Skeletal muscle tissue (tissue), 4 donors: ENCODE measurements around the gene CBLN4. TPM values are rescaled to one million over a fixed set of nuclear protein-coding genes. Genes with fewer than 3 reads are reported as not detected.

Experiments
- H3K27ac ChIP-seq: one replicate; pipeline ENCODE4 v1.7.0; 2013; ENCODE audit warnings: mild to moderate bottlenecking, low read depth, low read length, inconsistent platforms
- H3K27me3 ChIP-seq, 3 donors: one replicate each; pipeline ENCODE4 v1.7.0; 2013; ENCODE audit warnings: low read length in 3 of 3; ENCODE audit not compliant: control insufficient read depth in 3 of 3, insufficient read depth in 3 of 3
- H3K36me3 ChIP-seq, 3 donors: one replicate each; pipeline ENCODE4 v1.7.0; 2013; ENCODE audit warnings: low read length in 3 of 3; ENCODE audit not compliant: control insufficient read depth in 3 of 3, insufficient read depth in 3 of 3
- H3K4me1 ChIP-seq, 3 donors: one replicate each; pipeline ENCODE4 v1.7.0; 2013; ENCODE audit warnings: low read length in 3 of 3, mild to moderate bottlenecking in 3 of 3; ENCODE audit not compliant: control insufficient read depth in 3 of 3, insufficient read depth in 3 of 3
- H3K4me3 ChIP-seq, 3 donors: one replicate each; pipeline ENCODE4 v1.7.0; 2013; ENCODE audit warnings: low read length in 3 of 3
- H3K9ac ChIP-seq, 3 donors: one replicate each; pipeline ENCODE4 v1.7.0; 2013; ENCODE audit warnings: low read length in 3 of 3, mild to moderate bottlenecking in 3 of 3, moderate library complexity in 2 of 3, low read depth in 1 of 3
- H3K9me3 ChIP-seq, 3 donors: one replicate each; pipeline ENCODE4 v1.7.0; 2013; ENCODE audit warnings: low read length in 3 of 3; ENCODE audit not compliant: control insufficient read depth in 3 of 3
- total RNA-seq: library from RNA; depleted of rRNA; stranded (reverse); fragments of >200 nt; gene quantifications from one replicate; pipeline ENCODE4 v1.2.3, GENCODE V29; 2014
- donor health status: Osteomylitis.

Gene CBLN4
- total RNA-seq = 0.52 TPM

DNA sequence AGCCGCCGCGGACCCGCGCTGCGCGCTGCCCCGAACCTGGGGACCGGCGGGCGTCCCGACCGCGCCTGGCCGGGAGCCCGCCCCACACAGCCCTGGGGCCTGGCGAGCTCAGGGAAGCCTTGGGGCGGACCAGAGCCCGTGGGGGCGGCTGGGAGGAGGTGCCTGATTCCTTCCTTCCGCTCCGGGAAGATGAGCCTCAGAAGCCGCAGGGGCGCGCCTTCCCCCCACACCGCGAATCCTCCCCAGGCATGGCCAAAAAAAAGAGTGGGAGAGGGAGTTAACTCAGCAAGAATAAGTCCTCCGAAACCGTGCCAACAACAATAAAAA, at the start of gene CBLN4:
CBLN4 (minus strand) TSS at position 131 of the 327 bp plus-strand sequence. CDS start 1,348 bp downstream, outside the sequence.
- H3K27me3 ChIP-seq = peaks cover 30 to 39% (median 30%) of the 10 kb centered on the region in 3 donors
- H3K4me1 ChIP-seq = no peaks in the 10 kb centered on the region
- no peak within 1 kb of the TSS for H3K9ac ChIP-seq
- no peaks in the 10 kb centered on the region for H3K9me3 ChIP-seq
- H3K36me3 ChIP-seq = no peaks in the 10 kb centered on the region
- H3K4me3 ChIP-seq = no peak within 1 kb of the TSS
- no peak within 1 kb of the TSS for H3K27ac ChIP-seq

DNA sequence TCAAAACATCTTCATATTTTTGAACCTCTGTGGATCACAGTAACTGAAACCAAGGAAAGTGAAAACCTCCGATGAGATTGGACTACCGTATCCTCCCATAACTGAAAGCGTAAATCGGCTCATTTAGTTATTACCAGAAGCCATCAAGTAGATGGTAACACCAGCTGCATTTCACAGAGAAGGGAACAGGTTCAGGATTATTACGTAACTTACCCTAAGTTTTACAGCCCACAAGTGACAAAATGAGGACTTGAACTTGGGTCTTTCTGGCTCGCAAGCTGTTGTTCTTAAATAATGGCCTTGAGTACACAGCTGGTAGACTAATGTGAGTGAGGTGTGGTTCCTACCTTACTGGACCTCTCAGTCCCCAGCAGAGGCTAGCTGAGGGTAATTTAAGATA, 37.9 kb upstream of the CBLN4 start:
- Histone ChIP-seq H3K27me3 (no peaks in the 10 kb centered on the region), H3K9ac (no peak overlapping the region), H3K36me3 (no peaks in the 10 kb centered on the region), H3K4me1 (no peaks in the 10 kb centered on the region), H3K27ac (no peak overlapping the region), H3K9me3 (no peaks in the 10 kb centered on the region), H3K4me3 (no peak overlapping the region)

DNA sequence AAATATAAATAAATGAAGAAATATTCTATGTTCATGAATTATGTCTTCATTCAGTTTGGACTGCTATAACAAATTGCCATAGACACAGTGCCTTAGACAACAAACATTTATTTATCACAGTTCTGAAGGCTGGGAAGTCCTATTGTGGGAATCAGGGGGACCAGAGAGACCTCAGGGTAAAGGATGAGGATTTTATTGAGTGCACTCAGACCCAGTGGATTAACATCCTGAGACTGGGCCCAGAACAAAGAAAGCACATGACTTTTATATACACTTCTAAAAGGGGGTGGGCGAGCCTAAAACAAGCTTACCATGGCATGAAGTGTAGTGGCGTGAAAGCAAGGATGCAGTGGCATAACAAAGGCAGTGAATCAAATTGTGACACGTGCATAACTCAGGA, 26.9 kb upstream of the CBLN4 start:
- H3K27me3 ChIP-seq = no peaks in the 10 kb centered on the region
- H3K4me1 ChIP-seq = no peaks in the 10 kb centered on the region
- H3K27ac ChIP-seq = no peak overlapping the region
- H3K4me3 ChIP-seq = no peak overlapping the region
- H3K36me3 ChIP-seq = no peaks in the 10 kb centered on the region
- peaks cover 0 to 16% (median 0%) of the 10 kb centered on the region in 3 donors for H3K9me3 ChIP-seq
- no peak overlapping the region for H3K9ac ChIP-seq

DNA sequence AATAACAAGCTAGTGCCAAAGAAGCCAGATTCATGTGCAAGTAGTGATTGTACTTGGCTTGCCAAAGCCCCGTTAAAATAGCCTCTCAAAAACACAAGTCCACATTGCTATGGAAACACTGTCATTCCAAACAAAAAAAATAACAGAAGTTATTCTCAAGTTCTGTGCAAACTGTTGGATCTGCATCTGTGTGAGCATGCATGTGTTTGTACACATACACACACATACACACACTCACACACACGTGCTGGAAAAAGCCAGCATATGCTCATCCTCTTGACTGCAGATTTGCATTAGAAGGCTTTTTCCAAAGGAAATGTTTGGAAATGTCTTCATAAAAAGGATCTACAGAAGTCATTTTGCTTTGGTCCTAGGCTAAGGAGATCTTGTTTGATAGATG, 13.4 kb upstream of the CBLN4 start:
- H3K27ac ChIP-seq = no peak overlapping the region
- no peaks in the 10 kb centered on the region for H3K27me3 ChIP-seq
- H3K4me3 ChIP-seq = no peak overlapping the region
- no peaks in the 10 kb centered on the region for H3K36me3 ChIP-seq
- no peak overlapping the region for H3K9ac ChIP-seq
- no peaks in the 10 kb centered on the region for H3K9me3 ChIP-seq
- H3K4me1 ChIP-seq = no peaks in the 10 kb centered on the region

DNA sequence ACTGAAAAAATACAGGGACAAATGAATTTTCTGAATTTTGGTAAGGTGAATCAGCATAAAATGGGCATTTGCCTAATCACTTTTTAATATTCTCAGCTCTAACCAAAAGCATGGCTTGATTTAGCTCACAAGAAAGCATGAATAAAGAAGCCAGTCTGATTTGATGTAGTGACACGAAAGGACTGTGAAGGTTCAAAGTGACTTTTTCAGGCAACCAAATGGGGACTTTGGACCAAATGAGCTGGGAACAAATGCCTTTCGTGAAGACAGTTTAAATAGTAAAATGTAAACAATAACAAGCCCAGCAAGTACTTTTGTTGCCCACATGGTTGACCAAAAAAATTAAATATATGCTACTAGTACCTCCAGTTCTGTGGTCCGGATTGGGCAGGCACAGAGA, 12.9 kb upstream of the CBLN4 start:
- no peak overlapping the region for H3K27ac ChIP-seq
- H3K4me3 ChIP-seq = no peak overlapping the region
- no peaks in the 10 kb centered on the region for H3K27me3 ChIP-seq
- no peaks in the 10 kb centered on the region for H3K36me3 ChIP-seq
- no peaks in the 10 kb centered on the region for H3K9me3 ChIP-seq
- no peaks in the 10 kb centered on the region for H3K4me1 ChIP-seq
- H3K9ac ChIP-seq = no peak overlapping the region

DNA sequence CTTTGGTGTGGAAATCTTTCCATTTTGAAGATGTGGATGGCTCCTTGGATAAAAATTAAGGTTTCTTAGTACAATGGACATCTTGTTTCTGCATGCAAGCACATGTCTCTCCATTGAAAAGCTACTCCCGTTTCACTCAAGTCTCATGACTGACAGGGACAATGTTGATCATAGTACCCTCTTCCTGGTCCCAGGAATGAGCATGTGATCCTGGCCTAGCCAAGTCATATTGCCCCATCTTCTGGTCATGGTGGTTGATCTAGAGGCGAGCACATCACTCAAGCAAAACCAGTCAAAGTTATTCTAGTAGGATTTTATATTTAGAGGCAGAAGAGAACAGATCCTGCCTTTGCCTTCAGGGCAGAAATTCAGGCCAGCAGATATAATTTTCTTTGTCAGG, 12.2 kb upstream of the CBLN4 start:
- H3K4me1 ChIP-seq = no peaks in the 10 kb centered on the region
- H3K4me3 ChIP-seq = no peak overlapping the region
- H3K9ac ChIP-seq = no peak overlapping the region
- H3K9me3 ChIP-seq = no peaks in the 10 kb centered on the region
- no peak overlapping the region for H3K27ac ChIP-seq
- H3K27me3 ChIP-seq = no peaks in the 10 kb centered on the region
- no peaks in the 10 kb centered on the region for H3K36me3 ChIP-seq

DNA sequence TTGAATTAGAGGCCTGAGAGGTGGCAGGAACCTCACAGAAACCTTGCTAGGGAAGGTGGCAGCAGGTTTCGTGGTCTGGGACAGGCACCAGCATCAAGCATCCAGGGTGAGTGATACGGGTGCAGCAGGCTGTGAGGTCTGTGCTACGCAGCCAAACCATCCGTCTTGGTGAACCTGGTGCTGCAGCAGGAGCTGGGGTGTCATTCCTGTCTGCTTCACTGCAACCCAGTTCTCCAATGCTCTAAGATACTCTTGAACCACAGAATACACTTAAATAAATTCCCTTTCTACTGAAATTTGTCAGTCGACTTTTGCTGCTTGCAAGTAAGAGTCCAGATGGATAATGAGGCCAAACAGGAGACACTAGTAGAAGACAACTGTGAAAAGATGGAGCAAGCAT, 9.7 kb upstream of the CBLN4 start:
- H3K9me3 ChIP-seq = no peaks in the 10 kb centered on the region
- no peaks in the 10 kb centered on the region for H3K36me3 ChIP-seq
- no peaks in the 10 kb centered on the region for H3K4me1 ChIP-seq
- no peak overlapping the region for H3K4me3 ChIP-seq
- no peak overlapping the region for H3K9ac ChIP-seq
- H3K27me3 ChIP-seq = no peaks in the 10 kb centered on the region
- H3K27ac ChIP-seq = no peak overlapping the region

DNA sequence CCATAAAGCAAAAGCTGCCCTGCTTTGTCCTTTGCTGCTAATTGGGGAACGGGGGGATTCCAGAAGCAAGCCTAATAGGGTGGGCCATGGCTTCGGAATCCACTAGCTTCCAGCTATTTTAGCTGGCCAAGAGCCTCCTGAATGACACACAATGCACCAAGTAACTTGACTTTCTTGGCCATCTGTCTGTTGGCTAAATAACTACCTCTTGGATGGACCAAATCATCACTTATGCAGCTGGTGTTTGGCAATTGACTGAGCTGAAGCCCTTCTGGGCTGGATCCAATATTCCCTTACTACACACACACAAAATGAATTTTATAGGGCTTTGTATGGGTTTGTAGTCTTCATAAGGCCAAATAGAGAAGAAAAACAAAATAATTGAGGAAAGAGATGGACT, 8.8 kb upstream of the CBLN4 start:
- Histone ChIP-seq H3K4me3 (no peak overlapping the region), H3K27ac (no peak overlapping the region), H3K4me1 (no peaks in the 10 kb centered on the region), H3K36me3 (no peaks in the 10 kb centered on the region), H3K27me3 (no peaks in the 10 kb centered on the region), H3K9ac (no peak overlapping the region), H3K9me3 (no peaks in the 10 kb centered on the region)

DNA sequence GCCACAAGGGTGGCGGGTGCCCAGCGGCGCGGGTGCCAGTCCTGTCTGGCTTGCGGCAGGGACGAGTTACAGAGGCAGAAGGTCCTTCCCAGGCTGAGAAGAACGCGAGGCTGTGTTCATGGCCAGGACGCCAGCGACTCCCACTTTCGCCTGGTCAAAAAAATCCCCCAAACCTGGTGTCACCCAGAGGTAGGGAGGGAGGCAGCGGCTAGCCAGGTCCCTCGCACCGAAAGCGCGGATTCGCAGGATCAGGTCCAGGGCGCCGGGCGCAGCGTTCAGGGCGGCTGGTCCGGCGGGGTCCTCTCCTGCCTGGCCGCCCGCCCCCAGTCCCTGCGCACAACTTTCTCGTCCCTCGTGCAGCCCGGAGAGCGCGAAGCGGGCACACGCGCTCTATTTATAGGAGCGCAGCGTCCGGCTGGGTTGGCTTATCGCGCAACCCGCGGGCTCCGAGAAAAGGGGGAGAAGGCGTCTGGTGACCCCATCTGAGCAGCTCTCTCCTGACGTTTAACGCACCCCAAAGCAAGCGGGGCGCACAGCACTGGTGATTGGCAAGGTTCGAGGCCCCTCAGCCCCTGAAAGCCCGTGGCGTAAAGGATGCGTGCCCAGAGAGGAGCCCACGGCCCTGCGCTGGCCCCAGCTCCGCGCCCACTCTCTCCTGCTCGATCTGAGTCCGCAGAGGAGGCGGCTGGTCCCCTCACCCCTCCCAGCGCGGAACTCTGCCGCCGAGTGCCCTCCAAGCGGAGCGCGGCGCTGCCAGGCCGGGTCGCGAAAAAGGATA, 519 bp downstream of the CBLN4 start:
- Histone ChIP-seq H3K36me3 (no peaks in the 10 kb centered on the region), H3K4me3 (no peak overlapping the region), H3K9ac (no peak overlapping the region), H3K27ac (no peak overlapping the region), H3K27me3 (peaks cover 30 to 39% (median 30%) of the 10 kb centered on the region in 3 donors), H3K4me1 (no peaks in the 10 kb centered on the region), H3K9me3 (no peaks in the 10 kb centered on the region)

DNA sequence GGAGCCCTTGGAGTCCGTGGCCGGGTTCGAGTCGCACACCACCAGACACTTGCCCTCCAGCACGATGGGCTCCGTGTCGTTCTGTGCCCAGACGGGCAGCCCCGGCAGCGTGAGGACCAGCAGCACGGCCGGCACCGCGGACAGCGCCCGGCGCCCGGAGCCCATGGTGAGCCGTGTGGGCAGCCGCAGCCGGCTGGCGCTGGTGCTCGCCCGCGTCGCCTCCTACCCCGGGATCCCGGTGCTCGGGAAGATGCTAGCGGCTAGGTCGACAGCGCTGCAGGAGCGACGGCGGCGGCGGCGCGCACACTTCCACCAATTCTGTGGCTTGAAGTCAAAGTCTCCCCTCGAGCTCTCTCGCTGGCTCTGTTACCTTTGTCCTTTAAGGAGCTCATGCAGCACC, 1.3 kb downstream of the CBLN4 start:
- H3K9ac ChIP-seq = no peak overlapping the region
- no peaks in the 10 kb centered on the region for H3K4me1 ChIP-seq
- H3K9me3 ChIP-seq = no peaks in the 10 kb centered on the region
- H3K27ac ChIP-seq = no peak overlapping the region
- H3K27me3 ChIP-seq = peaks cover 30 to 39% (median 30%) of the 10 kb centered on the region in 3 donors
- peak overlapping the region in 1 of 3 donors; percentile 38 for H3K4me3 ChIP-seq
- H3K36me3 ChIP-seq = no peaks in the 10 kb centered on the region
